Measurements from ENCODE around the gene FOXE1. TPM values are rescaled to one million over a fixed set of nuclear protein-coding genes. Genes with fewer than 3 reads are reported as not detected.
A peak's percentile ranks its signal among the peaks of the same experiment; 100 is the strongest.

FOXE1 gene
- total and polyA plus RNA-seq, 2 experiments from 2014 or later = not detected

DNA sequence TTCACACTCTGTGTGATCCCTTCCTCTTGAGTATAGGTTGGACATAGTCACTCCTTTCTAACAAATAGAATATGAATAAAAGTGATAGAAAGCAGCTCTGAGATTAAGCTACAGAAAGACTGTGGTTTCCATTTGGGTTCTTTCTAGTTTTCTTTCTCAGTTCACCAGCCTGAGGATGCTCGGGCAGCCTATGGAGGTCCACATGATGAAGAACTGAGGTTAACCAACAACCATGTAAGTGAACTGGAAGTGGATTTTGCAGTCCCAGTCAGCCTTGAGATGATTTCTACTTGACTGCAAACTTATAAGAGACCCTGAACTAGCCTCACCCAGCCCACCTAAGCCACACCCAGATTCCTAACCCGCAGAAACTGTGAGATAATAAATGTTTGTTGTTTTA lies 10.1 kb upstream of the FOXE1 start:
- H3K27me3 ChIP-seq = peaks cover 69% of the 10 kb centered on the region

DNA sequence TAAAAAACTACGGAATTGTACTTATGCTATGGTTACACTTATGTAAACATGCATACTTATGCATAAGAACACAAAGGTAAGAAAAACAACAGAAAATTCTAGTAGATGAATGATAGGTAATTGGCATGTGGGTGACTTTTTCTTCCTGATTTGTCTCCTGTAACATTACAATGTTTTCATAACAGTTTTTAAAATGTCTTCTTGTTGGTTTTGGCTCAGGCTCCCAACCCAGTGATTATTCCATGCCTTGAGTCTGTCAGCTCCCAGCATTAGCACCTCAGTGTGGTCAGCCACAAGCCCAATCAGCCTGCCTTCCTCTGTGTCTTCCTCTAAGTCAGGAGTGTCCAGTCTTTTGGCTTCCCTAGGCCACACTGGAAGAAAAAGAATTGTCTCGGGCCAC lies 7.9 kb upstream of the FOXE1 start:
- Histone ChIP-seq H3K27ac (no peak overlapping the region), H3K9me3 (ENCODE audit: low read depth) (no peaks in the 10 kb centered on the region), H3K4me1 (ENCODE audit: low read depth) (no peaks in the 10 kb centered on the region), H3K36me3 (no peaks in the 10 kb centered on the region), H3K27me3 (peaks cover 82% of the 10 kb centered on the region), H3K4me3 (no peak overlapping the region)
- TF ChIP-seq, protein P1, sequence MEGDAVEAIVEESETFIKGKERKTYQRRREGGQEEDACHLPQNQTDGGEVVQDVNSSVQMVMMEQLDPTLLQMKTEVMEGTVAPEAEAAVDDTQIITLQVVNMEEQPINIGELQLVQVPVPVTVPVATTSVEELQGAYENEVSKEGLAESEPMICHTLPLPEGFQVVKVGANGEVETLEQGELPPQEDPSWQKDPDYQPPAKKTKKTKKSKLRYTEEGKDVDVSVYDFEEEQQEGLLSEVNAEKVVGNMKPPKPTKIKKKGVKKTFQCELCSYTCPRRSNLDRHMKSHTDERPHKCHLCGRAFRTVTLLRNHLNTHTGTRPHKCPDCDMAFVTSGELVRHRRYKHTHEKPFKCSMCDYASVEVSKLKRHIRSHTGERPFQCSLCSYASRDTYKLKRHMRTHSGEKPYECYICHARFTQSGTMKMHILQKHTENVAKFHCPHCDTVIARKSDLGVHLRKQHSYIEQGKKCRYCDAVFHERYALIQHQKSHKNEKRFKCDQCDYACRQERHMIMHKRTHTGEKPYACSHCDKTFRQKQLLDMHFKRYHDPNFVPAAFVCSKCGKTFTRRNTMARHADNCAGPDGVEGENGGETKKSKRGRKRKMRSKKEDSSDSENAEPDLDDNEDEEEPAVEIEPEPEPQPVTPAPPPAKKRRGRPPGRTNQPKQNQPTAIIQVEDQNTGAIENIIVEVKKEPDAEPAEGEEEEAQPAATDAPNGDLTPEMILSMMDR (IDR thresholded peaks at IDR 0.05; ENCODE audit: low read depth, low read length) = no peak
- DNase-seq (ENCODE audit: low read depth in 1 of 2, low spot score in 1 of 2) = peak in 1 of 2 donors; percentile 37

More for the DNA sequence above, 10.1 kb upstream of the FOXE1 start:
- DNase-seq (ENCODE audit: low read depth in 1 of 2, low spot score in 1 of 2) = no peak
- H3K27ac ChIP-seq = no peak overlapping the region
- TF ChIP-seq, protein P1 (IDR thresholded peaks at IDR 0.05; ENCODE audit: low read depth, low read length) = no peak
- no peaks in the 10 kb centered on the region for H3K4me1 ChIP-seq (ENCODE audit: low read depth)
- H3K4me3 ChIP-seq = no peak overlapping the region
- no peaks in the 10 kb centered on the region for H3K36me3 ChIP-seq
- H3K9me3 ChIP-seq (ENCODE audit: low read depth) = no peaks in the 10 kb centered on the region

DNA sequence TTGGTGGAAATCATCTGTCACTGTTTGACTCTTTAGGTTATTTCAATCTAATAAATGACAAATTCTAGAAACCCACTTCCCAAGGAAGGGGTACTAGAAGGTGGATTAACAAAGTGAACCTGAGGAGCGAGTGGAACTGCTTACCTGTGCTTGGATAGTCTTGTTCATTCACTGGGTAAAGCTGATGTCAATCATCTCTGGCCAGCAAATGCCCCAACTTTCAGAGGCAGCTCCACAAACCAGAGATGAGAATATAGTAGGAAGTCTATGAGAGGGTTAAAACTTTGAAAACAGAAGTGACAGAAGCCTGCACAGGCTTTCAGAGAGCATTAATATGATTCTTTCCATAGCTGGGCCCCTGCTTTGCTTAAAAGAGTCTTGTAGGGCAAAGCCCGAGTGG lies 7.3 kb upstream of the FOXE1 start:
- TF ChIP-seq, protein P1 (IDR thresholded peaks at IDR 0.05; ENCODE audit: low read depth, low read length) = no peak
- Histone ChIP-seq H3K9me3 (ENCODE audit: low read depth) (no peaks in the 10 kb centered on the region), H3K4me1 (ENCODE audit: low read depth) (no peaks in the 10 kb centered on the region), H3K36me3 (no peaks in the 10 kb centered on the region), H3K27me3 (peaks cover 83% of the 10 kb centered on the region), H3K4me3 (no peak overlapping the region), H3K27ac (no peak overlapping the region)
- DNase-seq (ENCODE audit: low read depth in 1 of 2, low spot score in 1 of 2) = no peak

DNA sequence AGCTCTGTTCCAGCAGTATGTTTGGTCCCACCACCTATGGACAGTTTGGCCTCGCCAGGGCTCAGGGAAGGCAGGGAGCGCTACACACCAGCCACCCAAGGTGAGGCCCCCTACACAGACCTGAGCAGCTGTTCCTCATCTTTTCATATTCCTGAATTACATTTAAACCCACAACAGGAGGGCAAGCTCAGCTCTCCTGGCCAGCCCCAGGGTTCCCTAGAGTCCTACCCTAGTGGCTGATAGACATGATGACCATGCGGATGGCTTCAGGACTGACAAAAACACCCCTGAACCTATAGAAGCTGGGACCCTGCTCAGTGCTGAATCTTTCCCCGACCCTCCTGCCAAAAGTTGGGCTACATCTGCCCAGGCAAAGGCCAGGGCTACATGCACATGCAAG lies 6.7 kb upstream of the FOXE1 start:
- H3K4me1 ChIP-seq (ENCODE audit: low read depth) = no peaks in the 10 kb centered on the region
- DNase-seq (ENCODE audit: low read depth in 1 of 2, low spot score in 1 of 2) = no peak
- TF ChIP-seq, protein P1 (IDR thresholded peaks at IDR 0.05; ENCODE audit: low read depth, low read length) = no peak
- H3K36me3 ChIP-seq = no peaks in the 10 kb centered on the region
- H3K27me3 ChIP-seq = peaks cover 88% of the 10 kb centered on the region
- no peak overlapping the region for H3K4me3 ChIP-seq
- H3K9me3 ChIP-seq (ENCODE audit: low read depth) = no peaks in the 10 kb centered on the region
- H3K27ac ChIP-seq = no peak overlapping the region

DNA sequence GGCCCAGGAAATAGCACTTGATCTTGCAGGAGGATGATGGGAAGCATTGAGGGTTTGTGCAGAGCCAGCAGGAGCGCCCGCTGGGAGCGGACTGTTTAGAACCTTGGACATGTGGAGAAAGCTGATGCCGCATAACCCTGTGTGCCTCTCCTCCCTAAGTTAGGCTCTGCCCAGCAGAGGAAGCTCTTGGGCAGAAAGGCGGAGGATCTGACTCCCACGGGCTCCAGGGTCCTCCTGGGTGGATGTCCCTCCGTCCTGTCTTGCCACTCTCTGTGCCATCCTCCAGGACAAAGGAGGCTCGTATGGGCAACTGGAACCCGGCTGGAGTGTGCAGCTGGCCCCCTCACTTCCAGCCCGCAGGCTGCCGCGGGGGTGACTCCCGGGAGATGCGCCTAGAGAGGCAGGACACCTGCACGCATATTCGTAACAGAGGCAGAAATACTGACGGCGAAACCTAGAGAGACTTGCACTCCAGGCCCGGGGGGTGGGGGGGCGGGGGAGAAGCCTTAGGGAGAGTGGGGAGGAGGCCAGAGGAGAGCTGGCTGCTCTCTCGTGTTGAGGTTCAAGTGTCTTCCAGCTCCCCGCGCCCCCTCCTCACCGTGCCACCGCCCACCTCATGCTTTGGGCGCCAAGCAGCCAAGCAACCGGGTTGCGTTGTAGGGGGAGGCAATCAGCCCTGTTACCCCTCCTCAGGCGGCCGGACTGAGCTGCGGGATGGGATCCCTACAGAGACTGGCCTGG lies 5.4 kb upstream of the FOXE1 start:
- TF ChIP-seq, protein P1 (IDR thresholded peaks at IDR 0.05; ENCODE audit: low read depth, low read length) = no peak
- Histone ChIP-seq H3K27me3 (peaks cover 92% of the 10 kb centered on the region), H3K4me1 (ENCODE audit: low read depth) (no peaks in the 10 kb centered on the region), H3K4me3 (no peak overlapping the region), H3K9me3 (ENCODE audit: low read depth) (no peaks in the 10 kb centered on the region), H3K36me3 (no peaks in the 10 kb centered on the region), H3K27ac (no peak overlapping the region)
- no peak for DNase-seq (ENCODE audit: low read depth in 1 of 2, low spot score in 1 of 2)

All from cardiac muscle cell (in vitro differentiated cells and primary cell).